ENCODE data around the gene FANCC. TPM values are rescaled to one million over a fixed set of nuclear protein-coding genes. Genes with fewer than 3 reads are reported as not detected.

FANCC gene
- total RNA-seq, 1 donor from 2014 or later, result 7.9 TPM

- no peak for TF ChIP-seq EZH2 (IDR thresholded peaks at IDR 0.05; ENCODE audit: insufficient read depth, low read length)
- TF ChIP-seq, protein P1, sequence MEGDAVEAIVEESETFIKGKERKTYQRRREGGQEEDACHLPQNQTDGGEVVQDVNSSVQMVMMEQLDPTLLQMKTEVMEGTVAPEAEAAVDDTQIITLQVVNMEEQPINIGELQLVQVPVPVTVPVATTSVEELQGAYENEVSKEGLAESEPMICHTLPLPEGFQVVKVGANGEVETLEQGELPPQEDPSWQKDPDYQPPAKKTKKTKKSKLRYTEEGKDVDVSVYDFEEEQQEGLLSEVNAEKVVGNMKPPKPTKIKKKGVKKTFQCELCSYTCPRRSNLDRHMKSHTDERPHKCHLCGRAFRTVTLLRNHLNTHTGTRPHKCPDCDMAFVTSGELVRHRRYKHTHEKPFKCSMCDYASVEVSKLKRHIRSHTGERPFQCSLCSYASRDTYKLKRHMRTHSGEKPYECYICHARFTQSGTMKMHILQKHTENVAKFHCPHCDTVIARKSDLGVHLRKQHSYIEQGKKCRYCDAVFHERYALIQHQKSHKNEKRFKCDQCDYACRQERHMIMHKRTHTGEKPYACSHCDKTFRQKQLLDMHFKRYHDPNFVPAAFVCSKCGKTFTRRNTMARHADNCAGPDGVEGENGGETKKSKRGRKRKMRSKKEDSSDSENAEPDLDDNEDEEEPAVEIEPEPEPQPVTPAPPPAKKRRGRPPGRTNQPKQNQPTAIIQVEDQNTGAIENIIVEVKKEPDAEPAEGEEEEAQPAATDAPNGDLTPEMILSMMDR (IDR thresholded peaks at IDR 0.05; ENCODE audit: insufficient read depth, low read depth, low read length), result no peak
- Histone ChIP-seq H3K27me3 (ENCODE audit: insufficient read depth, low read length) (no peaks in the 10 kb centered on the region), H3K4me2 (ENCODE audit: low read length) (no peak overlapping the region), H3K27ac (ENCODE audit: low read depth, low read length) (no peak overlapping the region), H3K9ac (ENCODE audit: low read length) (no peak overlapping the region), H3K36me3 (ENCODE audit: insufficient read depth, low read length) (no peaks in the 10 kb centered on the region), H3K4me3 (ENCODE audit: insufficient read depth, low read depth, low read length) (no peak overlapping the region), H4K20me1 (ENCODE audit: insufficient read depth, low read length) (peaks cover 5% of the 10 kb centered on the region), H2AFZ (ENCODE audit: low read depth, low read length) (no peak overlapping the region), H3K9me3 (ENCODE audit: insufficient read depth, low read depth, low read length) (no peaks in the 10 kb centered on the region), H3K4me1 (ENCODE audit: insufficient read depth, low read length) (peaks cover 44% of the 10 kb centered on the region), H3K79me2 (ENCODE audit: insufficient read depth, low read length) (no peaks in the 10 kb centered on the region)
- DNase-seq (ENCODE audit: low read depth) (no peak), FAIRE-seq (no peak)
- H3K4me3 Mint-ChIP-seq (ENCODE audit: unreplicated experiment), result no peak overlapping the region
- no peak overlapping the region for H3K27ac Mint-ChIP-seq (ENCODE audit: unreplicated experiment)
- H3K36me3 Mint-ChIP-seq (ENCODE audit: low read depth, unreplicated experiment), result peaks cover 8% of the 10 kb centered on the region
- H3K9me3 Mint-ChIP-seq (ENCODE audit: unreplicated experiment), result peaks cover 2% of the 10 kb centered on the region
- H3K4me1 Mint-ChIP-seq (ENCODE audit: low read depth, unreplicated experiment), result peaks cover 52% of the 10 kb centered on the region
- no peaks in the 10 kb centered on the region for H3K27me3 Mint-ChIP-seq (ENCODE audit: low read depth, unreplicated experiment)
Observed at GRCh38 chr9:95096807-95097206, 220.7 kb downstream of the FANCC start.

- Histone ChIP-seq H3K4me1 (ENCODE audit: insufficient read depth, low read length) (peaks cover 48% of the 10 kb centered on the region), H3K79me2 (ENCODE audit: insufficient read depth, low read length) (no peaks in the 10 kb centered on the region), H3K27me3 (ENCODE audit: insufficient read depth, low read length) (no peaks in the 10 kb centered on the region), H2AFZ (ENCODE audit: low read depth, low read length) (no peak overlapping the region), H3K27ac (ENCODE audit: low read depth, low read length) (no peak overlapping the region), H3K36me3 (ENCODE audit: insufficient read depth, low read length) (no peaks in the 10 kb centered on the region), H4K20me1 (ENCODE audit: insufficient read depth, low read length) (peaks cover 5% of the 10 kb centered on the region), H3K9me3 (ENCODE audit: insufficient read depth, low read depth, low read length) (no peaks in the 10 kb centered on the region), H3K9ac (ENCODE audit: low read length) (no peak overlapping the region), H3K4me3 (ENCODE audit: insufficient read depth, low read depth, low read length) (no peak overlapping the region), H3K4me2 (ENCODE audit: low read length) (no peak overlapping the region)
- peaks cover 8% of the 10 kb centered on the region for H3K36me3 Mint-ChIP-seq (ENCODE audit: low read depth, unreplicated experiment)
- H3K4me1 Mint-ChIP-seq (ENCODE audit: low read depth, unreplicated experiment), result peaks cover 56% of the 10 kb centered on the region
- H3K27me3 Mint-ChIP-seq (ENCODE audit: low read depth, unreplicated experiment), result no peaks in the 10 kb centered on the region
- DNase-seq (ENCODE audit: low read depth), result no peak
- FAIRE-seq, result no peak
- peaks cover 2% of the 10 kb centered on the region for H3K9me3 Mint-ChIP-seq (ENCODE audit: unreplicated experiment)
- no peak for TF ChIP-seq EZH2 (IDR thresholded peaks at IDR 0.05; ENCODE audit: insufficient read depth, low read length)
- TF ChIP-seq, protein P1 (IDR thresholded peaks at IDR 0.05; ENCODE audit: insufficient read depth, low read depth, low read length), result no peak
- no peak overlapping the region for H3K4me3 Mint-ChIP-seq (ENCODE audit: unreplicated experiment)
- no peak overlapping the region for H3K27ac Mint-ChIP-seq (ENCODE audit: unreplicated experiment)
Observed at GRCh38 chr9:95096381-95096780, 221.1 kb downstream of the FANCC start.

DNA sequence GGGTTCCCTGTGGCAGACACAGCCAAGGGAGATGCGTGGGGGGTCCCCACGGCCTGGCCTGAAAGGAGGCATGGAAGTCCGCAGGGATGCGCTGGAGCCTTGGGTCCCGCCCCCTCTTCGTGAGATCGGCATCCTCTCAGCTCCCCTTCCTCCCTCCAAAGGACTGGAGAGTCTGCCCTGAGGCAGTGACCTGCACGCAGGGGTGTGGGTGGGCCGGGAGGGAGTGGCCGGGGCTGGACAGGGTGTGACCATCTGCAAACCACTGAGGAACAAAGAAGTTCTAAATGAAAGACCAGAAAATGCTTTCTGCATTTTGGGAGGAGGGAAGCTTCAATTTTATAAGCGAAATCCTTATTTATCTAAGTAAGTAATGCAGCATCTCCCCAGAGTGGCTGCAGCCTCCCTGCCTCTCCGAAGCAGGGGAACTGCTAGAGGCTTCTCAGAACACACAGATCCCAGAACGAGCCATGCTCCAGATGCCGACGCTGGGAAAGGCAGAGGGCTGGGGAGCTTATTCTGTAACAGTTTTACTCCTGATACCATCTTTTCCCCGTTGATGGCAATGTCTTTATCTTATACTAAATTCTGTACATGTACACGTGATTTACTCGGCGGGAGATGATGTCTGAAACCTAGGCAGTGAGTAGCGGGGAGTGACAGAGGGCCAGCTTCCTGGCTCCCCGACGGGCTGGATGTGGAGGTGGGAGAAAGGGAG lies 221.7 kb downstream of the FANCC start:
- no peaks in the 10 kb centered on the region for H3K79me2 ChIP-seq (ENCODE audit: insufficient read depth, low read length)
- H3K27ac ChIP-seq (ENCODE audit: low read depth, low read length), result no peak overlapping the region
- no peak for FAIRE-seq
- Mint-ChIP-seq H3K36me3 (ENCODE audit: low read depth, unreplicated experiment) (peaks cover 8% of the 10 kb centered on the region), H3K27me3 (ENCODE audit: low read depth, unreplicated experiment) (no peaks in the 10 kb centered on the region), H3K4me1 (ENCODE audit: low read depth, unreplicated experiment) (peaks cover 57% of the 10 kb centered on the region), H3K4me3 (ENCODE audit: unreplicated experiment) (no peak overlapping the region), H3K27ac (ENCODE audit: unreplicated experiment) (no peak overlapping the region), H3K9me3 (ENCODE audit: unreplicated experiment) (peaks cover 2% of the 10 kb centered on the region)
- no peak overlapping the region for H3K4me2 ChIP-seq (ENCODE audit: low read length)
- DNase-seq (ENCODE audit: low read depth), result no peak
- H3K36me3 ChIP-seq (ENCODE audit: insufficient read depth, low read length), result no peaks in the 10 kb centered on the region
- peaks cover 53% of the 10 kb centered on the region for H3K4me1 ChIP-seq (ENCODE audit: insufficient read depth, low read length)
- no peak for TF ChIP-seq EZH2 (IDR thresholded peaks at IDR 0.05; ENCODE audit: insufficient read depth, low read length)
- TF ChIP-seq, protein P1 (IDR thresholded peaks at IDR 0.05; ENCODE audit: insufficient read depth, low read depth, low read length), result no peak
- H2AFZ ChIP-seq (ENCODE audit: low read depth, low read length), result no peak overlapping the region
- H3K9me3 ChIP-seq (ENCODE audit: insufficient read depth, low read depth, low read length), result no peaks in the 10 kb centered on the region
- no peak overlapping the region for H3K4me3 ChIP-seq (ENCODE audit: insufficient read depth, low read depth, low read length)
- H3K27me3 ChIP-seq (ENCODE audit: insufficient read depth, low read length), result no peaks in the 10 kb centered on the region
- no peak overlapping the region for H3K9ac ChIP-seq (ENCODE audit: low read length)
- H4K20me1 ChIP-seq (ENCODE audit: insufficient read depth, low read length), result peaks cover 5% of the 10 kb centered on the region
